ENCODE results near the gene OSBPL10.

OSBPL10 gene

DNA sequence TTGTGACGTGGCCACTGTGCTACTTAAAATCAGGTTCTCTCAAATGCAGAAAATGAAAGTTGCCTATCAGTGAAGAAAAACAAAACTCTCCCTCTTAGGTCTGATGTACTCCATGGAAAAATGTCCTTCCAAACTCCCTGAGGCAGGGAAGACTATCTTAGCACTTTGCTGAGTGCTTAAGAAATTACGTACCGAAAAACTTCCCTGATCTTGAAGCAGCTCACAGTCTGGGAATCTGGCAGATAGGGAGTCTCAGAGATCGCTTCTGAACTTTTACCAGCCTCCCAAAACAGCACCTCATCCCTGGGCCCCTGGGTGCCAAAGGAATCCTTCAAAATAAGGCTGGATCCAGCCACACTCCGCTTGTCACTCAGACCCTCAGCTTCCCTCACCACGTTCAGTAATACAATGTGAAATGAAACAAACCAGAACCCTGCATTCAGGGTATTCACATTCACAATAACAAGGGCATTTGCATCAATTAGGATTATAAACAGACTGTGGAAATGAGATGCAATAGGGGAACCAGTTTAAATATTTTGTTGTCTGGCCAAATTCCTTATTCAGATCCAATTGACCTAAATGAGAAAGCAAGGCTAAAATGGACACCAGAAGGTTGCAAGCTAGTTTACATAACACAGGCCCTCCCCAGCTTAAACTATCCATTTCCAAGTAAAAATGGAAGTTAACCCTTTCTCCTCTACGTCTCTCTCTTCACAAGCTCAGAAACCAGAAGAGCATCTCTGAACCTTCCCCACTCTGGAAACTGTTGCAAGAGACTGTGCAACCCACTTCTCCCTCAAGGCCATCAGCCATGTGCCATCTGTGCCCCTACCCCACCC is 20.9 kb downstream of the OSBPL10 start:
- no peak for DNase-seq (ENCODE audit: low read depth, low spot score)

DNA sequence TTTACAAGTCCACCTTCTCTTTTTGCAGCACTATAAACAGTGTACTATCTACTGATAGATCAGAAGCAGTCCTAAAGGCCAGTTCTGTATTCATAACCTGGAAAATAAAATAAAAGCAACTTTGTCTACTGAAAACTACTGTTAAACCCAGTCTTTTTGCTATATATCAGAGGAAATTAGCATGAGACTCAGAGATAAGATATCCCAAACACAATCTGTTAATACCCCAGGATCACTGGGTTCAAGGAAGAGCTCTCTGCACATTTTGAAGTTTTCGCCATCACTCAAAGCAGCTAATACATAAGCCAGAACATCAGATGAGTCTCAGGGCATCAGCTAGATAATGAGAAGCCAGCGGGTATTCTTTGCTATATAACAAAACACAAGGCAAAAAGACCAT is 21.8 kb downstream of the OSBPL10 start:
- no peak for DNase-seq (ENCODE audit: low read depth, low spot score)

DNA sequence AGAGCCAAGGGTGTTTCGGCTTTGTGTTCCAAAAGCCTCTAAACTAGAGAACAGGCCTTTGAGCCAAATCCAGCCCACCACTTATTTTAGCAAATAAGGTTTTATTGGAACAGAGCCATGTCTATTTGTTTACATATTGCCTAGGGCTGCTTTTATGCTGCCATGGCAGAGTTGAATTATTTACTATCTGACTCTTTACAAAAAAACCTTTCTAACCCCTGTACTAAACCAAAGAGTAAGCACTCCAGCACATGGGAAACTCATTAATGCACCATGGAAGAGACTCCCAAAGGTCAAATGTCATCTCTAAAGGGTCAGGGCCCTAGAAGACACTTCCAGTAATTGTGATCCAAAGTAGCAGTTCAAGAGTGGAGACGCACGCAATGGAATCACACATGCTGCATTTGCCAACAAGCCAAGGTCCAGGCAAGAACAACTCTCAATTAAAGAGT is 22.3 kb downstream of the OSBPL10 start:
- DNase-seq (ENCODE audit: low read depth, low spot score): no peak

DNA sequence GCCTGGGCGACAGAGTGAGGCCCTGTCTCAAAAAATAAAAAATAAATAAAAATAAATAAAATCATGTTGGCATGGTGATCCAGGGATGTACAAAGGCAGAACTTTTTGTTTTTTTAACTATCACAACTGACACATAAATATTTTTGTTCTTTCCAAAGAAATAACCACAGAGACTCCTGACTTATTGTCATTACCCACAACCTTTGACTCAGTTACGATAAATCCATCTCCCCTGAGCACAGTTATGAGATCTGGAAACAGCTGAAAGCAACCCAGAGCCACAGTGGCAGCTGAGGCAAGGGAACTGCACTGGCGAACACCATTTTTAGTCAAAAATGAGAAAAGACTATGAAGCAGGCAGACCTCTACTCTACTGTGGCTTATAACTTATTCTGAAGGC is 24.0 kb downstream of the OSBPL10 start:
- DNase-seq (ENCODE audit: low read depth, low spot score): no peak

DNA sequence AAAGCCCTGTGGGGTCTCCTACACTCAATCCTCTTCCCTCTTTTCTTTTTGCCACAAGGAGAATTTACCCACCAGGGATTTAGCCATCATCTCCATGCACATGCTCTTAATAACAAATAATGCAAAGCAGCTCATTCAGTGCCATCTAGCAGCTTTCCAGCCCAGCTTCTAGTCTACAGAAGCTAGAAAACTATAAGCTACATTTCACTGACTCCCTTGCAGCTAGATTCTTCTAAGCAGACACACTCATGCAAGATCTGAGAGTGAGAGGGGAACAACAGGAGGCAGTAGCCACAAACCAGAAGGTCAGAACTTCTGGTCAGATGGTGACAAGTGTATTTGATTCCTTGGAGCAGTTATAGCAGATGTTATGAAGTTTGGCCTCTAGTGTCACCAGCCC is 25.5 kb downstream of the OSBPL10 start:
- no peak for DNase-seq (ENCODE audit: low read depth, low spot score)

DNA sequence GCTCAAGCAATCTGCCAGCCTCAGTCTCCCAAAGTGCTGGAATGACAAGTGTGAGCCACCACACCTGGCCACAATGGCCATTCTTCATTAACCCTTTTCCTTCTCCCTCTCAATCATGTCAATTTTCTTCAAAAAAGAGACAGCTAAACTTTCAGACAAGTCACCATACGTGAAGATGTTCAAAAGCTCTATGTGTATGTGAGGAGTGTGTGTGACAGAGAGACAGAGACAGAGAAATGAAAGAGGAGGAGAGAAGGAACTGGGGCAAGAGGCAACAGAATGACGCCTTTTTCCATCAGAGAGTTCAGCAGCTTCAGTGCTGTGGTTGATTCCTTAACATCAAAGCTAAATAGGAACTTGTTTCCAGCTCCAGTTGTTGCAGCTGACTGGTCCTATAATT is 27.4 kb downstream of the OSBPL10 start:
- DNase-seq (ENCODE audit: low read depth, low spot score): no peak

DNA sequence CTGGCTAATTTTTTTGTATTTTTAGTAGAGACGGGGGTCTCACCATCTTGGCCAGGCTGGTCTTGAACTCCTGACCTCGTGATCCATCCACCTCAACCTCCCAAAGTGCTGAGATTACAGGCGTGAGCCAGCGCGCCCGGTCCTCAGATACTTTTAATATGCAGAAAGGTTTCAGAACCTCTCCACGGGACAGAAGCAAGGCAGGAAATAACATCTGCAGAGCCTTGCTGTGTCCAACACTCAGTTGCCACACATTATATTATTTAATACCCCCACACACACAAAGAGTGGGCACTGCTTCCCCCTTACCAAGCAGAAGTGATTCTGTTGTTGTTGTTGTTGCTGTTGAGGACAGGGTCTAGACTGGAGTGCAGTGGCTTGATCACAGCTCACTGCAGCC is 28.0 kb downstream of the OSBPL10 start:
- no peak for DNase-seq (ENCODE audit: low read depth, low spot score)

DNA sequence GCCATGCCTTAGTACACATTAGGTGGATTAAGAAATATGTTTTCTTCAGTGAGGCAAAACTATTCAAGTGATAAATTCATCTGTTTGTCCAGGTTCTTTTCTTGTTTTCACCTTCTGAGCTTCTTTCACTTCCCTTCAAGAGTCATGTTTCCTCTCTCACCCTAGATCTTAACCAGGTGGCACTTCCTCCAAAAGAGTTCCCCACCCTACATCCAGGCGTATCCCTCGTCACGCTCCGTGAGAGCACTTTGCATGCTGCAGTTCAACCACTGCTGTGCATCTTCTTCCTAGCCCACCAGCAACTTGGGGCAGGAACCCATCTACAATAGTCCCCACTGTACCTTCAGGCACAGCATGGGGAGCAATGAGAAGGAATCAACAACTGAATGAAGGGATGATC is 28.9 kb downstream of the OSBPL10 start:
- no peak for DNase-seq (ENCODE audit: low read depth, low spot score)

DNA sequence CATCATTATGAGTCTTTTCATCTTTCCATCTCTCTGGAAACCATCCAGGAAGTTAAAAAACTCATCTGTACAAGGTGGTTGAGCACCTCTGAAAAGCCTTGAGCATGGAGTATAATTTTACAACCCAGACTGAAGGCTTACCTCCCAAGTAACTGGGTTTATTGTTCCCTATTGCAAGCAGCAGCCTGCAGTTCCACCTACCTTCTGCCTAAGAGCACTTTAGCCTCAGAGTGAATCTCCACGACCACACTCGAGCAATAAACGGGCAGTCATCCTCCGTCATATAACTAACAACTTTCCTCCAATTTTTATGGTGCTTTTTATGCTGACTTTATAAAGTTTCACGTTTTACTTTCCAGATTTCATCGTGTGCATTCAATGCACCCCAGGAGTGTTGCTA is 32.8 kb downstream of the OSBPL10 start:
- no peak for DNase-seq (ENCODE audit: low read depth, low spot score)

DNA sequence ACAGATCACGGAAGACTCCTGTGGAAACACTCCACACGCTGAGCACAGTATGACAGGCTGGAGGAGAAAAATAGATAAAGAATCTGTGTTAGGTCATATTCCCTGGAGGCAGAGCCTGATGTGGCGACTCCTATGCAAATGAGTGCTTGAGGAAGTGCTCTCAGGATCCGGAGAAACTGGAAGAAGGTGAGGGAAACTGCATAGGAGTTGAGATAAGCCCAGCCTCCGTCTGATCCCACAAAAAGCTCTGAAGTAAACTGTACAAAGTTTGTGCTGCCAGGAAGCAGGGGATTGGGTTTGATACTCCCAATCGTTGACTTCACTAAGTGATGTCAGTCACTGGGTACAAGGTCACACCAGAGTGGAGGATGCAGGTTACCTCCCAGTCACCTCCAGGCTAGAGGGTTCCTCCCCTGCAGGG is 33.4 kb downstream of the OSBPL10 start:
- DNase-seq (ENCODE audit: low read depth, low spot score): no peak

DNA sequence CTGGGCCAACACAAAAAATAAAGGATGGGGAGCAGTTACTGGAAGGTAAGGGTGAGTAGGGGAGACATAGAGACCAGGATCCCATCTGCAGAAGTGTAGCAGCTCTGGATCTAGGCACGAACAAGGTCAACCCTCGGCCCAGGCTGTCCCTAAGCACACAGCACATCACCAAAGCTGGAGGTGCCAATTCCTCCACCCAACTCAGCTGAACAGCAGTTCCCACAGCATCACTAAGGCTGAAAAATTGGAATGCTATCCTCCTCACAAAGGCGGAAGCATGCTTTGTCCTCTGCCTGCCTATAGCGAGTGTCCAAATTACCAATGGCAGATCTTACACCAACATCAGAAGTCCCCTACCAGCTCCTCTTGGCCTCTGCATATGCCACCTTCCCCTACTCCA is 33.9 kb downstream of the OSBPL10 start:
- no peak for DNase-seq (ENCODE audit: low read depth, low spot score)

DNA sequence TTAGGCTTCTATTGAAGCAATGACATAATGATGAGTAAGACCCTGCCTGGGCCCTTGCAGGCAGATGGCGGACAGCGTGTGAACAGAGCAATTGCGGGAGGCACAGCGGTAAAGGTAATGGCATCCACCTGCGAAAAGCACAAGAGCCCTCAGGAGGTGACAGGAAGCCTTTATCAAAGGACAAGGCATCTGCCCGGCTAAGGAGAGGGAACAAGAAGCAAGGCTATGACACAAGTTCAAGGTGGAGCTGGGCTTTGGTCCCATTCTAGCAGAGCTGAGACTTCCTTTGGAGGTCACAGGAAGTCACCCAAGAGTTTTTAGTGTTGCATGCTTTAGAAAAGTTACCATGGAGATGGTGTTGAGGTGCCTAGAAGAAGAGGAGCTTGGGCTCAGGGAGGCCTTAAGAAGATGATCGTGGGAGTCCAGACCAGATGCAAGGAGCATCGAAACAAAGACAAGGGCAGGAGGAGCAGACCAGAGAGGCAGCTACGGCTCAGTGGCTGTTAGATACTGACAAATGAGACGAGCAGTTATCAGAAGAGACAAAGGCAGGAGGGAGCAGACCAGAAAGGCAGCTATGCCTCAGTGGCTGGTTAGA is 34.5 kb downstream of the OSBPL10 start:
- DNase-seq (ENCODE audit: low read depth, low spot score): no peak

DNA sequence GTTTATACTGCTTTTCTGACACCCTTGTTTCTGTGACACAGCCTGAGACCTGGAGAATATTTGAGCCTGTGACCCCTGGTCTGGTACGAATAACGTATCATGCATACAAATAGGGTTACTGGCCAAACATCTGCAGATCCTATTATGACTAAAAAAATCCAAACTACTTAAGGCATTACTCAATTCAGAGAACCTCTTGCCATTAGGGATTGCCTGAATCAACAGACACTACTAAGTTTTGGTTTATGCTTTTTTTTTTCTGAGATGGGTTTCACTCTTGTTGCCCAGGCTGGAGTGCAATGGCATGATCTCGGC is 35.4 kb downstream of the OSBPL10 start:
- DNase-seq (ENCODE audit: low read depth, low spot score): no peak

DNA sequence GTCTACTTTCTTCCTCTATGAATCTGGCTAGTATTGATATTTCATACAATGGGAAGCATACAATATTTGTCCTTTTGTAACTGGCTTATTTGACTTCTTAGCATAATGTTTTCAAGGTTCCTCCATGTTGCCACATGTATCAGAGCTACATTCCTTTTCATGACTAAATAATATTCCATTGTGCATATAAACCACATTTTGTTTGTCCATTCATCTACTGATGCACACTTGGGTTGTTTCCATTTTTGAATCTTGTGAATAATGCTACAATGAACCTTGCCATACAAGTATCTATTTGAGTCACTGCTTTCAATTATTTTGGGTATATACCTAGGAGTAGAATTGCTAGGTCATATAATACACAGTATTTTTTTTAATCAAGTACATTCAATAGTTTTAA is 38.0 kb downstream of the OSBPL10 start:
- no peak for DNase-seq (ENCODE audit: low read depth, low spot score)

DNA sequence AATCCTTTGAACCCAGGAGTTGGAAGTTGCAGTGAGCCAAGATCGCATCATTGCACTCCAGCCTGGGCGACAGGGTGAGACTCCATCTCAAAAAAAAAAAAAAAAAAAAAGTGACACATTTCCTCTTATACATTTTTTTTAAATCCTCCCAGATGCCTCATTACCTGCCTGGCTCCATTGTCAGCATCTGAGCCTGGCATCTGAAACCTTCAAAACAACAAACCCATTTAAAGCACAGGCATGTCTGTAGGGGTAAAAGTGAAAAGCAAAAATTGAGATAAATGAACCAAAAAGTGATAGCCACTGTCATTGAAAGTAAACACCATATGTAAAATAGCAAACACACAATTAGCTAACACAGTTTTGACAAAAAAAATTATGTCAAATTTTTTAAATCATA is 38.6 kb downstream of the OSBPL10 start:
- no peak for DNase-seq (ENCODE audit: low read depth, low spot score)

DNA sequence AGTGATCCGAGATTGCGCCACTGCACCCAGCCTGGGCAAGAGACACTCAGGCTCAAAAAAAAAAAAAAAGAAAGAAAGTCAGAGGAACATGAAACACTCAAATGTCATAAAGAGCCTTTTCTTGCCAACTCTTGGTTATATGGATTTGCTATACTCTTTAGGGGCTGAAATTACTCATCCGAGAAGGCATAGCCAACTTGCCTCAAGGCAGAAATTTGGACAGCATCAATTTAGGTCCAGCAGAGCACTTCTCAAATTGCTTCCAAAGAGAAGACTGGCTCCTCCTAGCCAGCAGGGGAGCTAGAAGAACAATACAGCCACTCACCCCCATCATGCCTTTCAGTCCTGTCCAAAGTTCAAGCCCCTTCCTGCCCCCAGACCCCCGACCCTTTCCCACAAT is 43.8 kb downstream of the OSBPL10 start:
- DNase-seq (ENCODE audit: low read depth, low spot score): no peak

DNA sequence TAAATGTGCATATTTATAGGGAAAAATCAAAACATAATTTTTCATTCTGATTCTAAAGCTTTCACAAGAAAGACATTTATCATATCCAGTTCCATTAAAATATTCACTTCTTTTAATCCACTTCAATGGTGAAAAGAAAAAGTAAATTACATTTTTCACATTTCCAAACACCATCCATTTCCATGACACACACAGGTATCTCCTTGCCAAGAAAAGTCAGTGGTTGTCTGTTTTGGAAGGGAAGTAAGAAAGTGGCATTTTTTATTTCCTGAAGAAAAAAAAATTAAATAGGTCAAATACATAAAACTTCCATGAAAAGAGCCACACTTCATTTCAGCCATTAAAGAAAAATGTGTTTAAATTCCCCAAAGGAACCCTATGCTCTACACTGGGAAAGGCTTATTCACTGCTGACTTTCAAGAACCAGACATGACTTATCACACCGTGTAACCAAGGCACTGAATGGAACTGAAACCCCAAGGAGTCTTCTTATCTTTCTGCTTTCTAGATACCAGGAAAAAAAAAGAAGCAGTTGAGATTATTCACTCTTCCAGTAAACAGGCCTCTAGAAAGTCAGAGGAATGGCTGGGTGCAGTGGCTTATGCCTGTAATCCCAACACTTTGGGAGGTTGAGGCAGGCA is 44.5 kb downstream of the OSBPL10 start:
- no peak for DNase-seq (ENCODE audit: low read depth, low spot score)

DNA sequence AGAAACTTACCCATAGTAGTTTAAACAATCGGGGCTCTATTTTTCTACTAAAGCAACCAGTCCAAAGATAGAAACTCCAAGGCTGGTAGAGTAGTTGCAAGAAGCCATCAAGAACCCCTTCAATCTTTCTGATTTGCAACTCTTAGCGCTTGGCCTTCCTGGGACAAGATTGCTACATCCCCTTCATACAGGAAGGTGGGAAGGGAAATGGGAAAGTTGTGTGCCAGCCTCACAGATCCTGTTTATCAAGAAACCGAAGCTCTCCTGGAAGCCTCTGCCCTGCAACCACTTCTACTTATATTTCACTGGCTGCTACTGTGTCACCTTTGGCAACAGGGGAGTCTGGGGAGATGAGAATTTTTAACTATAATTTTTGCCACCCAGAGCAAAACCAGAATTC is 46.2 kb downstream of the OSBPL10 start:
- DNase-seq (ENCODE audit: low read depth, low spot score): no peak

DNA sequence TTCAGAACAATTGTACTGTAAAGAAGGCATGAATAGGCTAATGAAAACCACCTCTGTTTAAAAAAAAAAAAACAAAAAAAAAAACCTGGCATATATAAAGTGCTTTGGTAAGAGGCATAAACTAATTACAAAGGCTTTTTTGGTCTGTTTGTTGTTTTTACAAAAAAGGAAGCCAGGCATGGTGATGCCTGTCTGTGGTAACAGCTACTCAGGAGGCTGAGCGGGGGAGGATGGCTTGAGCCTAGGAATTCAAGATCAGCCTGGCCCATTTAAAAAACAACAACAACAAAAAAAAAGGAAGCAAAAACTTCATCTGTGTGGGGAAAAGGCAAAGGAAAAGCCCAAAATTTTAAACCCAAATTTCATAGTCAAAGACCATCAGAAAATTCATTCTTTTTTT is 47.0 kb downstream of the OSBPL10 start:
- DNase-seq (ENCODE audit: low read depth, low spot score): no peak

DNA sequence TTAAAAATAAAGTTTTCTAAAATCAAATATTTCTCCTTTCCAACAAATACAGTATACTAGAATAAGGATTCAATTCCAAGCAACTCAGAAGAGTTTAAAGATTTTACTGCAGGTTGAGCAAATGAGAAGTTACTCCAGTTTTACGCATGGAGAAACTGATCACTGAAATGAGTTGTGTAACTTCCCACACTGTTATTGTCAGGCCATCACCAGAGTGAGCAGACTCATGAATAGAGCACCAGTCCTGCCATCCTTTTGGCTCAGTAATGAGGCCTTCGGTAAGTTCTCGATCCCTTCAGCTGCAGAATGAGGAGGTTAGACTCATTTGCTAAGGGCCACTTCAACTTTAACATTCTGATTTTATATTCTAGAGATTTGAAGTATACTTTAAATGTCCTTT is 48.1 kb downstream of the OSBPL10 start:
- no peak for DNase-seq (ENCODE audit: low read depth, low spot score)

DNA sequence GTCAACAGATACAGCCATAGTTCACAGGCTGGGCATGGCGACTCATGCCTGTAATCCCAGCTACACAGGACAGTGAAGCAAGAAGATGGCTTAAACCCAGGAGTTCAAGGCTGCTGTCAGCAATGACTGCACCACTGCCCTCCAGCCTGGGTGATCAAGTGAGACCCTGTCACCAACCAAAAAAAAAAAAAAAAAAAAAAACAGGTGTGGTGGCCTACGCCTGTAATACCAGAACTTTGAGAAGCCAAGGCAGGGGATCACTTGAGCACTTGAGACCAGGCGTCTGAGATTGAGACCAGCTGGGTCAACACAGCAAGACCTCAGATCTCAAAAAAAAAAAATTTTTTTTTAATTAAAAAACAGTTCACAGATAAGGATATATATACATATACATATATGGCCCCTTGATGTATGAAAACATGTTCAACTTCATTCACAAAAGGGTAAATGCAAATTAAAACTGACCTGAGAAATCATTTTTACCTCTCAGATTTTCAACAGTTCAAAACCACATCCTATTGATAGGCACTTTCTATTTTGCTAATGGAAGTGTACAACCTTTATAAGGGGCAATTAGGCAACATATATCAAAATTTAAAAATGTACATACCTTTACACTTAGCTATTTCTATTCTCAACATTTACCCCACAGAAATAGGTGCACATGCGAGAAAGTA is 51.1 kb downstream of the OSBPL10 start:
- no peak for DNase-seq (ENCODE audit: low read depth, low spot score)

DNA sequence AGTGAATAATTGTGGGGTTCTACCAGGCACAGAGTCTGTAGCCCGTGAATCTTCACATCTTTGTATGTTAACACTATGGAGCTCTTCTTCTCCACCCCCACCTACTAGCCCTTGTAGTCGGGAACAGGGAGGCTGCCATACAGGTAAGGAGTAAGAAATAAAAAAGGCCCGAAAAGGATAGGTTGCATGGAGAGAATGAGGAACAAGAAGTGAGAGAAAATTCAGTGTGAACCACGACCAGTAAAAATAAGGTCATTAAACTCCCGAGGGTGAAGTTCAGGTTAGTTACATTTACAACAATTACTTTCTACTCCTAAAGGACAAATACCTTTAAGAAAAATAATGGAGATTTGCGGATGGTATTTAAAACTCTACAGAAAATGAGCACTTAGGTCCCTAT is 53.3 kb downstream of the OSBPL10 start:
- DNase-seq (ENCODE audit: low read depth, low spot score): no peak

DNA sequence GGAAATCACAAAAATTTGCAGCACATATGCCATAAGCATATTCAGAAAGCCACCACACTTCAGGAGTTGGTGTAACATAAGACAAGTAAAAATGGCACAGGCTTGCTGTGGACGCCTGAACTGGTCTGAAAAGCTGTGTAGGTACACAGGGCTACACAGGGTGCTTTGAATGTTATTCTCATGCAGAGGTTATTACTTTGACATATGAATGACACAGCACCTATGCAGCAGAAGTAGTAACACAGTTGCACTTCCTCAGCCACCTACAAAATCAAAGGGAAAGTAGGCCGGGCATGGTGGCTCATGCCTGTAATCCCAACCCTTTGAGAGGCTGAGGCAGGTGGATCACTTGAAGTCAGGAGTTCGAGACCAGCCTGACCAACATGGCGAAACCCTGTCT is 54.5 kb downstream of the OSBPL10 start:
- DNase-seq (ENCODE audit: low read depth, low spot score): no peak
